GM18909 (cell line): Measurements from ENCODE around the gene BPIFB6.

ENCODE experiments used
- ATAC-seq: cut with Tn5 transposase; IDR thresholded peaks from one replicate; pipeline ENCODE4 v1.9.1; 2021; ENCODE audit warnings: mild to moderate bottlenecking; ENCODE audit not compliant: unreplicated experiment, poor library complexity

Gene BPIFB6

GRCh38 chr20:33054791-33055190, 23.3 kb downstream of the BPIFB6 start:
- no peak for ATAC-seq

DNA sequence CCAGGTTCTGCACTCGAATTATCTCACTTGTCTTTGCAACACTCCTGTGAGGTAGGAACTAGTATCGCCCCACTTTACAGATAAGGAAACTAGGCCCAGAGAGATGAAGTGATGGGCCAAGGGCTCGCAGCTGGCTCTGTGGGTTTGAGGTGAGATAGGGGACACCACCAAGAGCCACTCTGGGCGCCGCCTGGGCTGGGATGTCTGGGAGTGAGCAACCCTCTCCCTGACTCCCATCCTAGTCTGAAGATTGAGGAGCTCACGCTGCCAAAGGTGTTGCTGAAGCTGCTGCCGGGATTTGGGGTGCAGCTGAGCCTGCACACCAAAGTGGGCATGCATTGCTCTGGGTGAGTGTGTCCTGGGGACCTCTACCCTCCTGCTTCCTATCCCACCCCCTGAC, 27.7 kb downstream of the BPIFB6 start:
- ATAC-seq = no peak

GRCh38 chr20:33059741-33060390, 28.4 kb downstream of the BPIFB6 start:
- ATAC-seq = no peak

GRCh38 chr20:33061658-33062028, 30.2 kb downstream of the BPIFB6 start:
- no peak for ATAC-seq

DNA sequence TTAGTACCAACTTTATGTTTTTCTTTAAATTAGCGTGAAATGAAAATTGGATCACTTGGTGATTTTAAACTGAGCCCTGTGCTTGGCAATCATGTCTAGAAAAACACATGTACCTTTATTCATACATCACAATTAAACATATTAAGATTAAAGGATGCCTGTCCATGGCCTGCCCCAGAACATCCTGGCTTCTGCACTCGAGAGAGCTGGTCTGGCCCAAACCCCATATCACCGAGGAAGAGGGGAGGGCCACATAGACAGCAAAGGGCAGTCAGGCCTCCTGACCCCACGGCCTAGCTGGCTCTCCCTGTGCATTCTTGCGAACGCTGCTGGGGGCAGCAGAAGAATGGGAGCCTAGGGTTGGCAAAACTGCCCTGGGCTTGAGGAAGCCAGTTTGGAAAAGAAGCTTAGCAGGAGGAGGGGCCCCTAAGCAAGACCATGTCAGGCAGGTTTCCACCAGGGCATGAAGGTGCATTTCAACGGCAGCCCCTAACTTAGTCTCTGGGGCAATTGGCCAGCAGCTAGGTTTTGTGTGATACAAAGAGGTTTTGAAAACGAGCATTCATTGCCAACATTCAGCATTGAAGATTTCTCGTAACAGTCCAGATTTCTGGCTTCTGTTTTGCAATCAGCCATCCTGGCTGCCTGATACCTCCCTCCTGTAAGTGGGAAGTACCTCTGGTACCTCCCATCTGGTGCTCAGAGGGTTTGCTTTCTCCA, 30.8 kb downstream of the BPIFB6 start:
- no peak for ATAC-seq

GRCh38 chr20:33062825-33063149, 31.3 kb downstream of the BPIFB6 start:
- no peak for ATAC-seq

DNA sequence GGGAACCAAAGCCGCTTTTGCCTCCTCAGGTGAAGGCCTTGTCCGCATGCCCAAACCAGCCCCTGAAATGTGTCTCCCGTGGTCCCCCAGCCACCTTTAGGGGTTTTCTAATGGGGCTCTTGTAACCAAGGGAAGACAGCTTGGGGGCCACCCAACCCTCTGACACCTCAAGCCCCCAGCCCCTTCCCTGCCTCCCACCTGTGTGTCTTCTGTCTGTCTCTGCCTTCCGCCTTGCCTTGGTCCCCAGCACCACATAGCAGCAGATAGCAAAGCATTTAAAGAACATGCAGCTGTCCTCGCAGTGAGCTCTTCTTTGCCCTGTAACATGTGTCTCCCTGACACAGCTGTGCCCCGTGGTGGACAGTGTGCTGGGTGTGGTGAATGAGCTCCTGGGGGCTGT, 31.8 kb downstream of the BPIFB6 start:
- no peak for ATAC-seq

- ATAC-seq = no peak
Observed at GRCh38 chr20:33064572-33065287, 33.3 kb downstream of the BPIFB6 start.

GRCh38 chr20:33065785-33066184, 34.3 kb downstream of the BPIFB6 start:
- ATAC-seq = no peak

DNA sequence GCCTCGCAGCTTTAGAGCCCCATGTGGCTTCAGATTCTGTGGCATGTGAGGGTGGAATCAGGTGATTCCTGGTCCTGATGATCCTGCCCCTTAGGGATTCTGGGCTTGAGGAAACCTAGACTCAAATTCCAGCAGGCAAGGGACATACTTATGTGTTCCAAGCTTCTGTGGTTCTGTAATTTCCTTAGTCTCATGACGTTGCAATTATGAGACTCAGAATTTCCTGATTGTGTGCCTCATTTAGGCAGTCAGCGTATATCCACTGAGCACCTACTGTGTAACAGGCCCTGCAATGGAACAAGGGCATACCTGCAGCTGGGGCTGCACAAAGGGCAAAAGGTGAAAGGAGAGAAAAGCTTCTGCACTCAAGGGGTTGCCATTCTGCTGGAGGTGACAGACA, 36.4 kb downstream of the BPIFB6 start:
- no peak for ATAC-seq

- no peak for ATAC-seq
Observed at GRCh38 chr20:33068251-33068939, 36.9 kb downstream of the BPIFB6 start.

GRCh38 chr20:33069673-33070072, 38.2 kb downstream of the BPIFB6 start:
- no peak for ATAC-seq

GRCh38 chr20:33070111-33071053, 38.9 kb downstream of the BPIFB6 start:
- ATAC-seq = no peak

- no peak for ATAC-seq
Observed at GRCh38 chr20:33071198-33071597, 39.8 kb downstream of the BPIFB6 start.

DNA sequence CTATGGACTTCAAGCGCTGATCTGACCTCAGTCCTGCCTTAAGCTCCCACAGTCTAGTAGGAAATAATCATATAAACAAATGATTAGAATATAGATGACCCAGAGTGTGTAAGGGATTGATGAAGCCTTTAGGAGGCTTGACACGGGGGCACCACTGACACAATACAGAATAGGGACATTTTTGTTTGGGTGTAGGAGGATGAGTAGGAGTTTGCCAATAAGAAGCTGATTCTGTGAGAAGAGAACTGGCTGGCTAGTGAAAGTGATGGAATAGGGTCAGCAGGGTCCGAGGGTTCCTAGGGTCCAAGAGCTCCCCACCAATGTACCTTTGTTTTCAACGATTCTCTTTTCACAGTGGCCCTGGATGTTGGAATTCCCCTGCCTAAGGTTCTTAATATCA, 40.9 kb downstream of the BPIFB6 start:
- no peak for ATAC-seq

DNA sequence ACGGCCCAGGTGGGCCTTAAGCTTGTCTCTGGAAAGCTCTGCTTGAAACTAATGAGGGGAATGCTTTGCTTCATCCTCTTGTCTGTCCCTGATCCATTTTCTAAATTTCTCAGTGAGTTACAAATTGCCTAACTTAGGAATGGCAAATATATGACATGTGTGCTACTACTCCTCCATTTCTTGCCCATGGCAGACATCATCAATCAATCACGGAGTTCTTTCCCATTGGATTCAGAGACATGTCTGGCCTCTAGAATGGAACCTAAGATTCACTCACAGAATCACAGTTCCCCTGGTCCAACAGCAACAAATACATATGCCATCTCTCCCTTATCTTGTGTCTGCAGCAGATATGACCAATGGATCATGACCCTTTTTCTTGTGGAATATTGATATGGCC, 41.4 kb downstream of the BPIFB6 start:
- no peak for ATAC-seq

- no peak for ATAC-seq
Observed at GRCh38 chr20:33074675-33075074, 43.2 kb downstream of the BPIFB6 start.

DNA sequence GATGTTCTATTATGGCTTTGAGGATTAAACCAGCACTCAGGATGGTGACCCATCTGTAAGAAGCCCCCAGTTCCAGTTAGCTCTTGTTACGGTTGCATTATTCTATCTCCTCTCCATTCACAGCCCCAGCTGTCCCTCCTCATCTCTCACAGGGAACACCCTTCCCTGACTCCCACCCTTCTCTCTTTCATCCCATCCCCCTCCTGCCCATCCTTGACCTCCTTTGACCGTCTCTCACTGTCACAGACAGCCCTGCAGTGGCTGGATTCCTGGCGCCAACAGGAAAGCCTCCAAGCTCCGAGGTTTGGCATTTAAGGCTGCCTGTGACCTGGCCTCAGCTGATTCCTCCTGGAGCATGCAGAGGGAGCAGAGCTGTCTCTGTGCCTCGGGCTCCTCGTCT, 43.8 kb downstream of the BPIFB6 start:
- no peak for ATAC-seq

GRCh38 chr20:33076662-33077372, 45.4 kb downstream of the BPIFB6 start:
- no peak for ATAC-seq
